Measurements from ENCODE around the gene STX3.

DNA sequence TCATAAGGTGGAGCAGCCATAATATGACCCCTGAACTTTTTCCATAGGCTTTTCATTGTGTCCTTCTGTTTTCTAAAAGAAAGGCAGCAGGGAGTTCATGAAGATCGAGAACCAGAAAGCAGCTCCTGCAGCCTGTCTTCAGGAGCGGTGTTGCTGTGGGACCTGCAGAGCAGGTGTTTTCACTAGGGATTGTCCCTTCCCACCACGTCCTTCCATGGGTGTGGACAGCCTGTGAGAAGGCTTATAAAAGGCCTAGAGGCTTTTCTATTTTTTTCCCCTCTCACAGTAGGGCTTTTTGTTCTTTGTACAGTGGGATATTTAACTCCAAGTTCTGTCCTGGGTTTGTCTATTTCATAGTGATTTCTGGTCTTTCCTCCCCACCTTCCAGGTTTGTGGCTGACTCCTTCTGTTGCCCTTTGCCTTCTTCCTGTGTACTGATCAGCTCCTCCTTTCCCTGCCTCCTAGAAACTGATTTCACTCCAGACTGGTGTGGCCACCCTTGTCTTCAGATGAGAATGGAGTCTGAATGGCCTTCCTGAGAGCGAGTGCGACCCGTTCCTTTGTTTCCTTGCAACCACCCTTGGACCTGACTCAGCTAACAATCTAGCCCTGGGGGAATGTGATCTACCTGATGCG lies 45.3 kb downstream of the STX3 start:
- no peak for TF ChIP-seq CEBPB (IDR thresholded peaks at IDR 0.05; ENCODE audit: borderline replicate concordance, low read depth, low read length)
- TF ChIP-seq RNF2 (conservative IDR thresholded peaks at IDR 0.05; ENCODE audit: low read depth), result no peak
- no peak for TF ChIP-seq THAP9 (CRISPR knock-in tag; IDR thresholded peaks at IDR 0.05; ENCODE audit: borderline replicate concordance)
- no peak for TF ChIP-seq ZMAT5 (CRISPR knock-in tag; IDR thresholded peaks at IDR 0.05; ENCODE audit: borderline replicate concordance, low read depth)
- no peak for TF ChIP-seq USF2 (IDR thresholded peaks at IDR 0.05; ENCODE audit: low read depth, low read length)
- TF ChIP-seq USF2 (CRISPR knock-in tag; IDR thresholded peaks at IDR 0.05; ENCODE audit: borderline replicate concordance), result no peak
- TF ChIP-seq ELK4 (CRISPR knock-in tag; IDR thresholded peaks at IDR 0.05; ENCODE audit: borderline replicate concordance), result no peak
- TF ChIP-seq AHR (CRISPR knock-in tag; IDR thresholded peaks at IDR 0.05), result no peak
- TF ChIP-seq, protein P1, sequence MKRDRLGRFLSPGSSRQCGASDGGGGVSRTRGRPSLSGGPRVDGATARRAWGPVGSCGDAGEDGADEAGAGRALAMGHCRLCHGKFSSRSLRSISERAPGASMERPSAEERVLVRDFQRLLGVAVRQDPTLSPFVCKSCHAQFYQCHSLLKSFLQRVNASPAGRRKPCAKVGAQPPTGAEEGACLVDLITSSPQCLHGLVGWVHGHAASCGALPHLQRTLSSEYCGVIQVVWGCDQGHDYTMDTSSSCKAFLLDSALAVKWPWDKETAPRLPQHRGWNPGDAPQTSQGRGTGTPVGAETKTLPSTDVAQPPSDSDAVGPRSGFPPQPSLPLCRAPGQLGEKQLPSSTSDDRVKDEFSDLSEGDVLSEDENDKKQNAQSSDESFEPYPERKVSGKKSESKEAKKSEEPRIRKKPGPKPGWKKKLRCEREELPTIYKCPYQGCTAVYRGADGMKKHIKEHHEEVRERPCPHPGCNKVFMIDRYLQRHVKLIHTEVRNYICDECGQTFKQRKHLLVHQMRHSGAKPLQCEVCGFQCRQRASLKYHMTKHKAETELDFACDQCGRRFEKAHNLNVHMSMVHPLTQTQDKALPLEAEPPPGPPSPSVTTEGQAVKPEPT (CRISPR knock-in tag; IDR thresholded peaks at IDR 0.05; ENCODE audit: low read depth), result no peak
- TF ChIP-seq, protein P2, sequence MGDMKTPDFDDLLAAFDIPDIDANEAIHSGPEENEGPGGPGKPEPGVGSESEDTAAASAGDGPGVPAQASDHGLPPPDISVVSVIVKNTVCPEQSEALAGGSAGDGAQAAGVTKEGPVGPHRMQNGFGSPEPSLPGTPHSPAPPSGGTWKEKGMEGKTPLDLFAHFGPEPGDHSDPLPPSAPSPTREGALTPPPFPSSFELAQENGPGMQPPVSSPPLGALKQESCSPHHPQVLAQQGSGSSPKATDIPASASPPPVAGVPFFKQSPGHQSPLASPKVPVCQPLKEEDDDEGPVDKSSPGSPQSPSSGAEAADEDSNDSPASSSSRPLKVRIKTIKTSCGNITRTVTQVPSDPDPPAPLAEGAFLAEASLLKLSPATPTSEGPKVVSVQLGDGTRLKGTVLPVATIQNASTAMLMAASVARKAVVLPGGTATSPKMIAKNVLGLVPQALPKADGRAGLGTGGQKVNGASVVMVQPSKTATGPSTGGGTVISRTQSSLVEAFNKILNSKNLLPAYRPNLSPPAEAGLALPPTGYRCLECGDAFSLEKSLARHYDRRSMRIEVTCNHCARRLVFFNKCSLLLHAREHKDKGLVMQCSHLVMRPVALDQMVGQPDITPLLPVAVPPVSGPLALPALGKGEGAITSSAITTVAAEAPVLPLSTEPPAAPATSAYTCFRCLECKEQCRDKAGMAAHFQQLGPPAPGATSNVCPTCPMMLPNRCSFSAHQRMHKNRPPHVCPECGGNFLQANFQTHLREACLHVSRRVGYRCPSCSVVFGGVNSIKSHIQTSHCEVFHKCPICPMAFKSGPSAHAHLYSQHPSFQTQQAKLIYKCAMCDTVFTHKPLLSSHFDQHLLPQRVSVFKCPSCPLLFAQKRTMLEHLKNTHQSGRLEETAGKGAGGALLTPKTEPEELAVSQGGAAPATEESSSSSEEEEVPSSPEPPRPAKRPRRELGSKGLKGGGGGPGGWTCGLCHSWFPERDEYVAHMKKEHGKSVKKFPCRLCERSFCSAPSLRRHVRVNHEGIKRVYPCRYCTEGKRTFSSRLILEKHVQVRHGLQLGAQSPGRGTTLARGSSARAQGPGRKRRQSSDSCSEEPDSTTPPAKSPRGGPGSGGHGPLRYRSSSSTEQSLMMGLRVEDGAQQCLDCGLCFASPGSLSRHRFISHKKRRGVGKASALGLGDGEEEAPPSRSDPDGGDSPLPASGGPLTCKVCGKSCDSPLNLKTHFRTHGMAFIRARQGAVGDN (CRISPR knock-in tag; IDR thresholded peaks at IDR 0.05), result no peak
- no peak for TF ChIP-seq ZNF253 (CRISPR knock-in tag; IDR thresholded peaks at IDR 0.05; ENCODE audit: borderline replicate concordance)
